Hematopoietic multipotent progenitor cell treated with erythropoietin and hydrocortisone succinate and interleukin-3 and kit ligand, for 8 days (in vitro differentiated cells): ENCODE measurements around the gene MCUB.
"Not testable (repeated sequence)": the region's sequence is repeated elsewhere in the genome, so short reads cannot be mapped to it uniquely, and the experiment has no call there.

ENCODE experiments used
- DNase-seq: peaks from one replicate; pipeline ENCODE4 v3.0.0-alpha.2; 2015

Gene MCUB, protein sequence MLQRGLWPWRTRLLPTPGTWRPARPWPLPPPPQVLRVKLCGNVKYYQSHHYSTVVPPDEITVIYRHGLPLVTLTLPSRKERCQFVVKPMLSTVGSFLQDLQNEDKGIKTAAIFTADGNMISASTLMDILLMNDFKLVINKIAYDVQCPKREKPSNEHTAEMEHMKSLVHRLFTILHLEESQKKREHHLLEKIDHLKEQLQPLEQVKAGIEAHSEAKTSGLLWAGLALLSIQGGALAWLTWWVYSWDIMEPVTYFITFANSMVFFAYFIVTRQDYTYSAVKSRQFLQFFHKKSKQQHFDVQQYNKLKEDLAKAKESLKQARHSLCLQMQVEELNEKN

GRCh38 chr4:109559983-109560686 lies at the start of gene MCUB:
Gene MCUB, plus strand, starts transcription at chr4:109560246. Its CDS starts 92 bp downstream, at chr4:109560338.
- peak; percentile 92 for DNase-seq

DNA sequence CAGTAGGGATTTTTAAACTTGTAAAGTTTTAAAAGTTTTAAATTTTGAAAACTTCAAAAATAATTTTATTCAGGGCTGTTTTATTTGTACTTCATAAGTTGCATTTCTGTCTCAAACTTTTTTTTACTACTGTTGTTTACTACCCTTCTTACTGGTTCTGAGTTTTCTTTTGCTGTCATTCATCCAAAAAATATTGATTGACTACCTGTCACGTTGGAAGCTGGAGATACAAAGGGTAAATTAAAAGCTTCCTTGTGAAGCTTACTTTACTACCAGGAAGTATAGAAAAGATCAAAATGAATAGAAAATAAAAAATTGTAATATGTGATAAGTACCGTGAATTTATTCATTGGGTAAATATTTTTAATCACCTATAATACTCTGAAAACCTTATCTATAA lies 49.4 kb upstream of the MCUB start:
- no peak for DNase-seq

GRCh38 chr4:109511414-109511813 lies 48.6 kb upstream of the MCUB start:
- DNase-seq, result no peak

GRCh38 chr4:109513368-109513767 lies 46.7 kb upstream of the MCUB start:
- DNase-seq, result not testable (repeated sequence)

GRCh38 chr4:109532182-109532581 lies 27.9 kb upstream of the MCUB start:
- no peak for DNase-seq

DNA sequence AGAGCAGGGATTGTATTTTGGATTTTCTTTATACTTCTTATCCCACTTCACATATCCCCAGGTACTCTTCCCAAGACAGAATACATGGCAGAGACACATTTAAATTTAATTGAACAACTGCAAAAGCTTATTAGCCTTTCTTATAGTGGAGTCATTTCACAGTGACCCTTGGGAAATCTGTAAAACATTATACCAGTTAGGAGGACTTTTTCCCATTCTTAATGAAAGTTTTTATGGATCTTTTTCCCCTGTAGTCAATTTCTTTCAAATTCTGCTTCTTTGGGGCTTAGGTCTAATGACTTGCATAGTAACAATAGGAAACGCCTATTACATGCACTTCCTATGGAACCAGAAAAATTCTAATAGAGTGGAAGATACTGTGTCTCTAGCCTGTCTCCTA lies 14.6 kb upstream of the MCUB start:
- no peak for DNase-seq

DNA sequence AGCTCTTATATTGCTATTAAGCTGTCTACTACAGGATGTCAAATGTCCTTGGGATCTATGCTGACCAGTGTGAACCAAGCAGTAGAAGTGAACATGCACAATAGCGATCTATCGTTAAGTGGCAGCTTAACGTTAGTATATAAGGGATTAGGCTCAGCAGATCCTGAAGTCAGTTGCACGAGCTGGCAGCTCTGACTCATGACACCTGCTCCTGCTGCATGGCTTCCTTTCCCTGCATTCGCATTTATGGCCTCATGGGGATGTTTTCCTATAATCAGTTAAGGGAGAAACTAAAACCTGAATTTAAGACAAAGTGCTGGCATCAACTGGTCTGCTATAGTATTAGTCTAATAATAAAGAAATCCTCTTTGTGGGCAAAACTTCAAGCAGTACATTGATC lies 12.7 kb upstream of the MCUB start:
- no peak for DNase-seq

GRCh38 chr4:109548655-109549054 lies 11.4 kb upstream of the MCUB start:
- no peak for DNase-seq

- DNase-seq, result no peak
These were observed 7.8 kb upstream of the MCUB start for GRCh38 chr4:109552237-109552636.

DNA sequence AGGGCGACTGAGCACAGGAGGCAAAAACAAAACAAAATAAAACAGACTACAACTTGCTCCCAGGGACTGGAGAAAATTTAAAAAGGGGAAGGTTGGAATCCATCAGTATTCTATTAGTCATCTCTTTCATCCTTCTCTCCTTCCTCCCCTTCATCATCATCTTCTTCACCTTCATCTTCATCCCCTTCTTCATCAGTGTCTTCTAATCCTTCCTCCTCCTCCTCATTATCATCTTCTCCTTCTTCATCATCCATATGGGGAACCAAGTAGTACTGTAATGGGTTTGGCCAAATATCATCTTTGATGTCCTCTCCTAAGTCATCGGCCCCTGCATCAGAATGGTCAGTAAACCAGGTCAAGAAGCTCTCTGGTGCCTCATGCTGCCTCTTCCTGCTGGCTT lies 6.9 kb upstream of the MCUB start:
- no peak for DNase-seq

DNA sequence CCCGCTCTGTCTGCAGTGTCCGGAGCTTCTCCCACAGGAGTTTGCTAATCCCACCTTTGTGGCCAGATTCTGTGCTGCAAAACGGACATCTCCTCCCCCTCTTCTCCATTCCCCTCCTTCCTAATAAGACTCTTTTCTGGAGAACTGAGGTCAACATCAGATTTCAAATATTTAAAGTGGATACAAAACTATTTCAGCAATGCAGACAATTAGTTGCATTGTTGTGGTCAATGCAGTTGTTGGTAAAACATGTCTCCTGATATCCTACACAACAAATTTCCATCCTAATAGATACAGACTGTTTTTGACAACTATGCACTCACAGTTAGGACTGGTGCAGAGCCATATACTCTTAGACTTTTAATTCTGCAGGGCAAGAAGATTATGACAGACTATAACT lies 5.1 kb upstream of the MCUB start:
- no peak for DNase-seq

DNA sequence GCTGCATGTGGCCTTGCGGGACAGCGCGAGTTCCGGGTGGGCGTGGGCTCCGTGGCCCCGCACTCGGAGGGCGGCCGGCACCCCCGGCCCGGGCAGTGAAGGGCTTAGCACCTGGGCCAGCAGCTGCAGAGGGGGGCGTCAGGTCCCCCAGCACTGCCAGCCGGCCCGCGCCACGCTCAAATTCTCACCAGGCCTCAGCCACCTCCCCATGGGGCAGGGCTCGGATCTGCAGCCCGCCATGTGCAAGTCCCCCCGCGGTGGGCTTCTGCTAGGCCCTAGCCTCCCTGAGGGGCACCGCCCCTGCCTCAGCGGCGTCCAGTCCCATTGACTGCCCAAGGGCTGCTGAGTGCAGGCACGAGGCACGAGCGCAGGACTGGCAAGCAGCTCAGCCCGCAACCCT lies 2.6 kb upstream of the MCUB start:
- DNase-seq, result no peak

DNA sequence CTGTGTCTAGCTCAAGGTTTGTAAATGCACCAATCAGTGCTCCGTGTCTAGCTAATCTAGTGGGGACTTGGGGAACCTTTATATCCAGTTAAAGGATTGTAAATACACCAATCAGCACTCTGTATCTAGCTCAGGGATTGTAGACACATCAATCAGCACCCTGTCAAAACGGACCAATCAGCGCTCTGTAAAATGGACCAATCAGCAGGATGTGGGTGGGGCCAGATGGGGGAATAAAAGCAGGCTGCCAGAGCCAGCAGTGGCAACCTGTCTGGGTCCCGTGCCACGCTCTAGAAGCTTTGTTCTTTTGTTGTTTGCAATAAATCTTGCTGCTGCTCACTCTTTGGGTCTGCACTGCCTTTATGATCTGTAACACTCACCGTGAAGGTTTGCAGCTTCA lies 2.0 kb upstream of the MCUB start:
- DNase-seq, result not testable (repeated sequence)

DNA sequence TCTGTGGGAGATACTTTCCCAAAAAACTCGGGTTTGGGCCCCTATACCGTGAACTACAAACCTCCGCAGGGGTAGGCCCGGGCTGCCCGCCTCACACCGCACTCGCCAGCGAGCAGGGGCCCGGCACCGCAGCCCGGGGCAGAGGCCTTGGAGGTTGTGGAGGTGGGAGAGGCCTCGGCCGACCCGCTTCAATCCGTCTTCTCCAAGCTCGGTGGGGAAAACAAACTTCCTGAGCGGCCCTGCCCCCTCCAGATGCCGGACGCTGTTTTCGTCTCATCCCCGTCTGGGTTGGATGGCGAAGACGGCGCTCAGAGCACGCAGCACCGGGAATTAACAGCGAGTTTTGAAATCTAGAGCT lies 442 bp upstream of the MCUB start:
- DNase-seq, result no peak

GRCh38 chr4:109560687-109561461 lies 828 bp downstream of the MCUB start:
- DNase-seq, result peak; percentile 56

DNA sequence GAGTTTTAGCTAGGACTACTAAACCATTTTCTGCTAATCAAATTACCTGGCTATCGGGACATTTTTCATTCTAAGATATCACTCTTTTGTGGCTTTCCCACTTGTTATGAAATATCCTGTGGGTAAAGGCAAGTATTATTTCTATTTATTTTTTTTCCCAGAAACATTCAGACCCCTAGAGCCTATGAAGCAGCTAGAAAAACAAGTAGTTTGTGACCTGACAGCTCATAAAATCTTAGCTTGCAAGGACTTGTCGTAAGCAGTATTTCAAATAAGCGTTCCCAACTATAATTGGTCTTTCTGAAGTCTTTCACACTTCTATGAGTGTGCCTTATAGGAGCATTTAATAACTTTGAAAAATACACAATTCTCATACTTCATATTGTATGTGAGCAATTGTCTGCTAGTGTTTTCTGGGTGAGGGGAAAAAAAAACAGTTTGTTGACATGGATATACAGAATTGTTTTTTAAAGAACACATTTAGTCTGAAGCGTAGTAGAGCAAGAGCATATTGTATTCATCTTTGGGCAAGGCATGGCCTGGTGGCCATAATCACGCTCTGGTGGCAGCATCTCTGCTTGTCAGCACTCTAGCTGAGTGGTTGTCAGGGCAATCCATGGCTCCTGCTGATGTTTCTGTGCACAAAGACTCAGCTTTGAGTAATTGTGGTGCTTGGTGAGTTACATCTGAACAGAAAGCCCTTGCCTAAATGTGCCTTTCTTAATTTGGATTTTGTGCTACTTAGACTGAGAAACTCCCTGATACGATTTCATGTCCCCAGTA lies 2.6 kb downstream of the MCUB start:
- no peak for DNase-seq

GRCh38 chr4:109571494-109571893 lies 11.4 kb downstream of the MCUB start:
- DNase-seq, result no peak

DNA sequence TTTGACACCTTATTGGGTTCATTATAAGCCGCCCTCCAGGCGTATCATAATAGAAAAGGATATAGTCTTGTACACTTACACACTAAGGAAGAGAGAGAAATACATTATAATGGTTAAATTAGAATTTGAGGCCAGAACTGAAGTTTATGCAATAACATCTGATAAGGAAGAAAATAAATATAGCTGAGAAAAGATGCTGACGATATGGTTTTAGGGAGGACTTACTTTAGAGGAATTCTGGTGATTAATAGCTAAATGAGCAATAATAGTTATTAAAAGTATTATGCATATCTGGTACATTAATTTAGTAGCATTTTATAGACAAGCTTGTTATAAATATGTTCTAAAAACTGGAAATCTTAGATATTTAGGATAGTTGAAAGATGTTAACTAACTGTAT lies 12.1 kb downstream of the MCUB start:
- no peak for DNase-seq

- DNase-seq, result peak; percentile 68
These were observed 14.4 kb downstream of the MCUB start for GRCh38 chr4:109574443-109574850.

GRCh38 chr4:109574931-109575804 lies 15.1 kb downstream of the MCUB start:
- no peak for DNase-seq

- peak; percentile 79 for DNase-seq
These were observed 16.4 kb downstream of the MCUB start for GRCh38 chr4:109576462-109576861.

- DNase-seq, result no peak
These were observed 18.8 kb downstream of the MCUB start for GRCh38 chr4:109578846-109579245.
